ENCODE measurements around the gene ZSCAN23.

DNA sequence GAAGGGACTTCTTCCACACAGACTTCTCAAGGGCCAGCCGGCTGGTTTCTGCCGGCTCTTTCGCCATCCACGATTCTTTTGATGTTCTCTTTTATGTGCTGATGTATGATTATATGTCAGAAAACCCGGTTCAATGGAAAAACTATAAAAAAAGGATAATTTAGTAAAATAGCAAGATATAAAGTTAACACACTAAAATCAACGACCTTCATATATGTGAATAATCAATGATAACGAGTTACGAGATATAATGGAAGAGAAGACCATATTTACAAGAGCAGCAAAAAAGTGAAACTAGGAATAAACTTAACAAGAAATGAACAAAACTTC, 43.2 kb downstream of the ZSCAN23 start:
- TF ChIP-seq, protein P1, sequence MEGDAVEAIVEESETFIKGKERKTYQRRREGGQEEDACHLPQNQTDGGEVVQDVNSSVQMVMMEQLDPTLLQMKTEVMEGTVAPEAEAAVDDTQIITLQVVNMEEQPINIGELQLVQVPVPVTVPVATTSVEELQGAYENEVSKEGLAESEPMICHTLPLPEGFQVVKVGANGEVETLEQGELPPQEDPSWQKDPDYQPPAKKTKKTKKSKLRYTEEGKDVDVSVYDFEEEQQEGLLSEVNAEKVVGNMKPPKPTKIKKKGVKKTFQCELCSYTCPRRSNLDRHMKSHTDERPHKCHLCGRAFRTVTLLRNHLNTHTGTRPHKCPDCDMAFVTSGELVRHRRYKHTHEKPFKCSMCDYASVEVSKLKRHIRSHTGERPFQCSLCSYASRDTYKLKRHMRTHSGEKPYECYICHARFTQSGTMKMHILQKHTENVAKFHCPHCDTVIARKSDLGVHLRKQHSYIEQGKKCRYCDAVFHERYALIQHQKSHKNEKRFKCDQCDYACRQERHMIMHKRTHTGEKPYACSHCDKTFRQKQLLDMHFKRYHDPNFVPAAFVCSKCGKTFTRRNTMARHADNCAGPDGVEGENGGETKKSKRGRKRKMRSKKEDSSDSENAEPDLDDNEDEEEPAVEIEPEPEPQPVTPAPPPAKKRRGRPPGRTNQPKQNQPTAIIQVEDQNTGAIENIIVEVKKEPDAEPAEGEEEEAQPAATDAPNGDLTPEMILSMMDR (IDR thresholded peaks at IDR 0.05) = no peak
- no peak for TF ChIP-seq POLR2A (IDR thresholded peaks at IDR 0.05)
